Neural progenitor cell (in vitro differentiated cells): Measurements from ENCODE around the gene DCC. TPM values are rescaled to one million over a fixed set of nuclear protein-coding genes. Genes with fewer than 3 reads are reported as not detected.

ENCODE experiments used
- DNase-seq: peaks from one replicate; pipeline ENCODE4 v3.0.0-alpha.2; 2016; ENCODE audit warnings: low spot score
- H2AFZ ChIP-seq: fragments of 200-600 bp; sonication (generic); replicated peaks from 2 replicates; pipeline ENCODE4 v1.6.1; 2016; ENCODE audit warnings: antibody characterized with exemption
- H3F3A ChIP-seq: fragments of 200-600 bp; sonication (generic); 2 replicates; pipeline ENCODE4 v1.6.1; 2016; ENCODE audit warnings: antibody characterized with exemption, low read depth
- H3K27ac ChIP-seq: fragments of 200-600 bp; sonication (generic); 2 replicates; pipeline ENCODE4 v1.5.1; 2016; ENCODE audit warnings: mild to moderate bottlenecking
- H3K27me3 ChIP-seq: fragments of 200-600 bp; sonication (generic); 2 replicates; pipeline ENCODE4 v1.6.1; 2016; ENCODE audit warnings: mild to moderate bottlenecking, moderate library complexity
- H3K36me3 ChIP-seq: fragments of 200-600 bp; sonication (generic); 2 replicates; pipeline ENCODE4 v1.5.1; 2016
- H3K4me1 ChIP-seq: fragments of 200-600 bp; sonication (generic); 2 replicates; pipeline ENCODE4 v1.6.1; 2016; ENCODE audit warnings: mixed run types
- H3K4me2 ChIP-seq: fragments of 200-600 bp; sonication (generic); 2 replicates; pipeline ENCODE4 v1.6.1; 2016
- H3K4me3 ChIP-seq: fragments of 200-600 bp; sonication (generic); 2 replicates; pipeline ENCODE4 v1.5.1; 2016
- H3K79me2 ChIP-seq: fragments of 200-600 bp; sonication (generic); 2 replicates; pipeline ENCODE4 v1.6.1; 2016; ENCODE audit warnings: low read depth
- H3K9ac ChIP-seq: fragments of 200-600 bp; sonication (generic); 2 replicates; pipeline ENCODE4 v1.6.1; 2016
- H3K9me3 ChIP-seq: fragments of 200-600 bp; sonication (generic); 2 replicates; pipeline ENCODE4 v1.5.1; 2016; ENCODE audit warnings: low read depth
- H4K20me1 ChIP-seq: fragments of 200-600 bp; sonication (generic); 2 replicates; pipeline ENCODE4 v1.6.1; 2016; ENCODE audit warnings: low read depth
- H3K27ac Mint-ChIP-seq: 3 replicates; pipeline ENCODE4 v1.8.0; 2021; ENCODE audit warnings: mixed read lengths
- H3K27me3 Mint-ChIP-seq: 2 replicates; pipeline ENCODE4 v1.8.0; 2022; ENCODE audit warnings: low read depth, mild to moderate bottlenecking, inconsistent platforms, moderate library complexity, mixed read lengths; ENCODE audit not compliant: insufficient read depth
- H3K36me3 Mint-ChIP-seq: 3 replicates; pipeline ENCODE4 v1.8.0; 2021; ENCODE audit warnings: mixed read lengths
- H3K4me1 Mint-ChIP-seq: 3 replicates; pipeline ENCODE4 v1.8.0; 2021; ENCODE audit warnings: mixed read lengths
- H3K4me3 Mint-ChIP-seq: 3 replicates; pipeline ENCODE4 v1.8.0; 2021; ENCODE audit warnings: mild to moderate bottlenecking, moderate library complexity, mixed read lengths
- H3K9me3 Mint-ChIP-seq: 3 replicates; pipeline ENCODE4 v1.8.0; 2020; ENCODE audit warnings: mixed read lengths
- EZH2 ChIP-seq: fragments of 200-600 bp; sonication (generic); IDR thresholded peaks from 2 replicates; pipeline ENCODE4 v1.6.1; 2017; ENCODE audit warnings: antibody characterized with exemption, mild to moderate bottlenecking, moderate library complexity
- EZH2phosphoT487 ChIP-seq: fragments of 200-600 bp; sonication (generic); IDR thresholded peaks from 2 replicates; pipeline ENCODE4 v1.6.1; 2017; ENCODE audit warnings: antibody characterized with exemption
- total RNA-seq: library from RNA; depleted of rRNA; stranded (reverse); fragments of >200 nt; gene quantifications from 2 replicates; pipeline ENCODE4 v1.2.3, GENCODE V29; 2015; ENCODE audit warnings: low replicate concordance
- TF ChIP-seq, protein P1 (sequence below): fragments of 200-600 bp; sonication (generic); IDR thresholded peaks from 2 replicates; pipeline ENCODE4 v1.5.1; 2017; ENCODE audit warnings: antibody characterized with exemption, mild to moderate bottlenecking

The DCC gene
- total RNA-seq, 1 donor from 2014 or later: 0.41 TPM

- no peak overlapping the region for H3K4me2 ChIP-seq
- no peak overlapping the region for H3K4me3 Mint-ChIP-seq
- H3K27me3 ChIP-seq: no peaks in the 10 kb centered on the region
- H2AFZ ChIP-seq: no peak overlapping the region
- H4K20me1 ChIP-seq: no peaks in the 10 kb centered on the region
- peaks cover 20% of the 10 kb centered on the region for H3K4me1 Mint-ChIP-seq
- H3K27ac ChIP-seq: no peak overlapping the region
- no peak for DNase-seq
- H3K9me3 ChIP-seq: no peaks in the 10 kb centered on the region
- peaks cover 4% of the 10 kb centered on the region for H3K36me3 Mint-ChIP-seq
- no peaks in the 10 kb centered on the region for H3K79me2 ChIP-seq
- H3K9ac ChIP-seq: no peak overlapping the region
- no peaks in the 10 kb centered on the region for H3K27me3 Mint-ChIP-seq
- H3K27ac Mint-ChIP-seq: no peak overlapping the region
- TF ChIP-seq EZH2 (no peak), EZH2phosphoT487 (no peak)
- TF ChIP-seq, protein P1, sequence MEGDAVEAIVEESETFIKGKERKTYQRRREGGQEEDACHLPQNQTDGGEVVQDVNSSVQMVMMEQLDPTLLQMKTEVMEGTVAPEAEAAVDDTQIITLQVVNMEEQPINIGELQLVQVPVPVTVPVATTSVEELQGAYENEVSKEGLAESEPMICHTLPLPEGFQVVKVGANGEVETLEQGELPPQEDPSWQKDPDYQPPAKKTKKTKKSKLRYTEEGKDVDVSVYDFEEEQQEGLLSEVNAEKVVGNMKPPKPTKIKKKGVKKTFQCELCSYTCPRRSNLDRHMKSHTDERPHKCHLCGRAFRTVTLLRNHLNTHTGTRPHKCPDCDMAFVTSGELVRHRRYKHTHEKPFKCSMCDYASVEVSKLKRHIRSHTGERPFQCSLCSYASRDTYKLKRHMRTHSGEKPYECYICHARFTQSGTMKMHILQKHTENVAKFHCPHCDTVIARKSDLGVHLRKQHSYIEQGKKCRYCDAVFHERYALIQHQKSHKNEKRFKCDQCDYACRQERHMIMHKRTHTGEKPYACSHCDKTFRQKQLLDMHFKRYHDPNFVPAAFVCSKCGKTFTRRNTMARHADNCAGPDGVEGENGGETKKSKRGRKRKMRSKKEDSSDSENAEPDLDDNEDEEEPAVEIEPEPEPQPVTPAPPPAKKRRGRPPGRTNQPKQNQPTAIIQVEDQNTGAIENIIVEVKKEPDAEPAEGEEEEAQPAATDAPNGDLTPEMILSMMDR: no peak
- peaks cover 19% of the 10 kb centered on the region for H3K4me1 ChIP-seq
- H3K36me3 ChIP-seq: no peaks in the 10 kb centered on the region
- H3K4me3 ChIP-seq: no peak overlapping the region
- H3F3A ChIP-seq: peaks cover 6% of the 10 kb centered on the region
- peaks cover 9% of the 10 kb centered on the region for H3K9me3 Mint-ChIP-seq
Measured at GRCh38 chr18:53421869-53422268, 1081.9 kb downstream of the DCC start.

GRCh38 chr18:53422896-53423295 is 1082.9 kb downstream of the DCC start:
- Mint-ChIP-seq H3K4me3 (no peak overlapping the region), H3K36me3 (peaks cover 4% of the 10 kb centered on the region), H3K27me3 (no peaks in the 10 kb centered on the region), H3K4me1 (peaks cover 12% of the 10 kb centered on the region), H3K9me3 (peaks cover 9% of the 10 kb centered on the region), H3K27ac (no peak overlapping the region)
- Histone ChIP-seq H4K20me1 (no peaks in the 10 kb centered on the region), H3K9me3 (no peaks in the 10 kb centered on the region), H3K4me3 (no peak overlapping the region), H3K4me1 (peaks cover 9% of the 10 kb centered on the region), H3K9ac (no peak overlapping the region), H3K27ac (no peak overlapping the region), H3K36me3 (no peaks in the 10 kb centered on the region), H3K27me3 (no peaks in the 10 kb centered on the region), H3K4me2 (no peak overlapping the region), H2AFZ (no peak overlapping the region), H3K79me2 (no peaks in the 10 kb centered on the region), H3F3A (peaks cover 12% of the 10 kb centered on the region)
- no peak for TF ChIP-seq EZH2phosphoT487
- TF ChIP-seq, protein P1: no peak
- no peak for TF ChIP-seq EZH2
- no peak for DNase-seq

DNA sequence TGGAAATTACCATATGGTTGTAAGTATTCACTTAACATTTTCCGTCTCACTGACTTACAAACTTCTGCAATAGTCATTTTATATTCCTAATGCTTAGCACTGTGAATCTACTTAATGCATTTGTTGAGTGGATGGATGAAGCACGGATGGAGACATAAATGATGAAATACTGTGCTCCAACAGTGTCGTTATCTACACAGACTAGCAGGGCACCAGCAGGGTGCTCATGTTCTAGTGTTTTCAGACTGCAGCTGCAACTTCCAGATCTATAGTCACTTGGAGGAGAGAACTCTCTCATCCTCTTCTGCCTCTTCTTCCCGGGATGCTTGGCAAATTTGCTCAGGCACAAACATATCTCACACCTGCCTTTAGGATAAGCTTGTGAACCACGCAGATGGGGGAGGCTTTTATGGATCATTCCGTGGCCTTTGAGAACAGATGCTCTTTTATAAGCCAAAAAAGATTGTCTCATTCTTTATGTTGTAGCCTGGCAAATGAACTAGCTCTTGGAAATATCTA is 1086.7 kb downstream of the DCC start:
- Mint-ChIP-seq H3K36me3 (no peaks in the 10 kb centered on the region), H3K4me1 (peaks cover 6% of the 10 kb centered on the region)

More for the DNA sequence above, 1086.7 kb downstream of the DCC start:
- no peak overlapping the region for H3K4me3 Mint-ChIP-seq
- H3K79me2 ChIP-seq: no peaks in the 10 kb centered on the region
- peak; percentile 19 for DNase-seq
- TF ChIP-seq EZH2 (no peak), EZH2phosphoT487 (no peak)
- TF ChIP-seq, protein P1: no peak
- no peaks in the 10 kb centered on the region for H4K20me1 ChIP-seq
- H3K27ac Mint-ChIP-seq: peak overlapping the region; percentile 35
- no peaks in the 10 kb centered on the region for H3K9me3 ChIP-seq
- peaks cover 20% of the 10 kb centered on the region for H3F3A ChIP-seq
- no peaks in the 10 kb centered on the region for H3K27me3 Mint-ChIP-seq
- H3K27me3 ChIP-seq: no peaks in the 10 kb centered on the region
- no peak overlapping the region for H3K27ac ChIP-seq
- no peak overlapping the region for H3K4me2 ChIP-seq
- H3K4me3 ChIP-seq: no peak overlapping the region
- H3K9ac ChIP-seq: no peak overlapping the region
- H3K36me3 ChIP-seq: no peaks in the 10 kb centered on the region
- no peaks in the 10 kb centered on the region for H3K9me3 Mint-ChIP-seq
- no peaks in the 10 kb centered on the region for H3K4me1 ChIP-seq
- no peak overlapping the region for H2AFZ ChIP-seq
